Germinal center (tissue), 1 donor: ENCODE data around the gene SELENOM.
"Not testable (repeated sequence)": the region's sequence is repeated elsewhere in the genome, so short reads cannot be mapped to it uniquely, and the experiment has no call there.

Source experiments
- DNase-seq: peaks from one replicate; pipeline ENCODE4 v3.0.0; 2012; ENCODE audit warnings: mixed read lengths, low spot score

Gene SELENOM

GRCh38 chr22:31130873-31131272 is 23.5 kb upstream of the SELENOM start:
- DNase-seq, result no peak

GRCh38 chr22:31128156-31128555 is 20.8 kb upstream of the SELENOM start:
- DNase-seq, result no peak

GRCh38 chr22:31127181-31127772 is 19.9 kb upstream of the SELENOM start:
- peak; percentile 37 for DNase-seq

- DNase-seq, result no peak
Observed at GRCh38 chr22:31126869-31127175, 19.5 kb upstream of the SELENOM start.

GRCh38 chr22:31126128-31126868 is 18.9 kb upstream of the SELENOM start:
- no peak for DNase-seq

GRCh38 chr22:31125521-31126117 is 18.3 kb upstream of the SELENOM start:
- DNase-seq, result no peak

GRCh38 chr22:31124811-31125465 is 17.6 kb upstream of the SELENOM start:
- no peak for DNase-seq

GRCh38 chr22:31124290-31124689 is 16.9 kb upstream of the SELENOM start:
- no peak for DNase-seq

GRCh38 chr22:31123292-31123602 is 15.9 kb upstream of the SELENOM start:
- DNase-seq, result no peak

GRCh38 chr22:31122532-31123291 is 15.3 kb upstream of the SELENOM start, which contains the start of gene INPP5J:
INPP5J (plus strand) TSS chr22:31122966; CDS start chr22:31123015, 49 bp downstream.
- DNase-seq, result no peak

- no peak for DNase-seq
Observed at GRCh38 chr22:31122196-31122531, 14.8 kb upstream of the SELENOM start.

- DNase-seq, result no peak
Observed at GRCh38 chr22:31121403-31121802, 14.0 kb upstream of the SELENOM start.

- DNase-seq, result no peak
Observed at GRCh38 chr22:31120642-31121041, 13.3 kb upstream of the SELENOM start.

- no peak for DNase-seq
Observed at GRCh38 chr22:31120230-31120629, 12.9 kb upstream of the SELENOM start.

- DNase-seq, result no peak
Observed at GRCh38 chr22:31119026-31119717, 11.8 kb upstream of the SELENOM start.

GRCh38 chr22:31118046-31118820 is 10.9 kb upstream of the SELENOM start:
- DNase-seq, result no peak

GRCh38 chr22:31112547-31113091 is 5.3 kb upstream of the SELENOM start:
- not testable (repeated sequence) for DNase-seq

- no peak for DNase-seq
Observed at GRCh38 chr22:31107894-31108218, 488 bp upstream of the SELENOM start.

GRCh38 chr22:31106731-31107177 is 614 bp downstream of the SELENOM start:
- no peak for DNase-seq

- DNase-seq, result no peak
Observed at GRCh38 chr22:31106001-31106571, 1.3 kb downstream of the SELENOM start.
